GM23338 (cell line): ENCODE results near the gene VAX1. TPM values are rescaled to one million over a fixed set of nuclear protein-coding genes. Genes with fewer than 3 reads are reported as not detected.

Experiments
- ATAC-seq: fragments of 200-7000 bp; cut with Tn5 transposase; 3 replicates; pipeline ENCODE4 v1.9.1; 2020
- DNase-seq: peaks from one replicate; pipeline ENCODE4 v3.0.0-alpha.2; 2015; ENCODE audit warnings: low spot score
- H2AFZ ChIP-seq: fragments of 200-600 bp; sonication (generic); 2 replicates; pipeline ENCODE4 v1.8.0; 2016; ENCODE audit warnings: antibody characterized with exemption, mild to moderate bottlenecking, moderate library complexity
- H3F3A ChIP-seq: fragments of 200-600 bp; sonication (generic); replicated peaks from 2 replicates; pipeline ENCODE4 v1.8.0; 2017; ENCODE audit warnings: antibody characterized with exemption, mixed run types, low read depth
- H3K27ac ChIP-seq: fragments of 200-600 bp; sonication (generic); 2 replicates; pipeline ENCODE4 v1.6.1; 2016; ENCODE audit warnings: low read depth
- H3K27me3 ChIP-seq: fragments of 200-600 bp; sonication (generic); 2 replicates; pipeline ENCODE4 v1.8.0; 2016; ENCODE audit warnings: mild to moderate bottlenecking, mixed run types, moderate library complexity; ENCODE audit not compliant: insufficient read depth
- H3K36me3 ChIP-seq: fragments of 200-600 bp; sonication (generic); 2 replicates; pipeline ENCODE4 v1.8.0; 2016; ENCODE audit warnings: mild to moderate bottlenecking; ENCODE audit not compliant: insufficient read depth
- H3K4me1 ChIP-seq: fragments of 200-600 bp; sonication (generic); 2 replicates; pipeline ENCODE4 v1.8.0; 2016; ENCODE audit warnings: mild to moderate bottlenecking, moderate library complexity; ENCODE audit not compliant: insufficient read depth
- H3K4me2 ChIP-seq: fragments of 200-600 bp; sonication (generic); 2 replicates; pipeline ENCODE4 v1.7.1; 2017; ENCODE audit warnings: mixed run types
- H3K4me3 ChIP-seq: fragments of 200-600 bp; sonication (generic); 2 replicates; pipeline ENCODE4 v1.6.1; 2016; ENCODE audit warnings: mixed run types
- H3K79me2 ChIP-seq: fragments of 200-600 bp; sonication (generic); replicated peaks from 2 replicates; pipeline ENCODE4 v1.8.0; 2017; ENCODE audit warnings: mild to moderate bottlenecking; ENCODE audit not compliant: insufficient read depth
- H3K9me2 ChIP-seq: fragments of 200-600 bp; sonication (generic); 2 replicates; pipeline ENCODE4 v1.8.0; 2017; ENCODE audit not compliant: insufficient read depth
- H4K20me1 ChIP-seq: fragments of 200-600 bp; sonication (generic); replicated peaks from 2 replicates; pipeline ENCODE4 v1.8.0; 2017; ENCODE audit warnings: mild to moderate bottlenecking; ENCODE audit not compliant: insufficient read depth
- H3K27ac Mint-ChIP-seq: 2 replicates; pipeline ENCODE4 v1.8.0; 2020; ENCODE audit warnings: inconsistent platforms, mild to moderate bottlenecking, moderate library complexity, mixed read lengths
- H3K27me3 Mint-ChIP-seq: 3 replicates; pipeline ENCODE4 v1.8.0; 2022; ENCODE audit warnings: low read depth, mild to moderate bottlenecking, moderate library complexity, mixed read lengths, inconsistent platforms; ENCODE audit not compliant: insufficient read depth, poor library complexity
- H3K36me3 Mint-ChIP-seq: 3 replicates; pipeline ENCODE4 v1.8.0; 2021; ENCODE audit warnings: low read depth, mild to moderate bottlenecking, inconsistent platforms, moderate library complexity, mixed read lengths
- H3K4me1 Mint-ChIP-seq: 3 replicates; pipeline ENCODE4 v1.8.0; 2020; ENCODE audit warnings: mild to moderate bottlenecking, inconsistent platforms, mixed read lengths
- H3K4me3 Mint-ChIP-seq: 3 replicates; pipeline ENCODE4 v1.8.0; 2021; ENCODE audit warnings: moderate library complexity, mild to moderate bottlenecking, inconsistent platforms, mixed read lengths
- H3K9me3 Mint-ChIP-seq: 3 replicates; pipeline ENCODE4 v1.8.0; 2020; ENCODE audit warnings: moderate library complexity, mild to moderate bottlenecking, inconsistent platforms, mixed read lengths
- CTCF ChIP-seq, 2 experiments: fragments of 200-600 bp in 1 of 2; sonication (generic) in 1 of 2; conservative IDR thresholded peaks; 2 replicates each; pipeline versions ENCODE4 v1.5.1 to v1.6.1; 2016 to 2017; ENCODE audit warnings: antibody characterized with exemption in 2 of 2, low read depth in 2 of 2, mild to moderate bottlenecking in 2 of 2, moderate library complexity in 1 of 2
- ETS1 ChIP-seq: IDR thresholded peaks from 2 replicates; pipeline ENCODE4 v1.6.1; 2016; ENCODE audit warnings: antibody characterized with exemption
- EZH2 ChIP-seq: fragments of 200-600 bp; sonication (generic); IDR thresholded peaks from one replicate; pipeline ENCODE4 v1.8.0; 2017; ENCODE audit warnings: antibody characterized with exemption, mild to moderate bottlenecking, low read depth; ENCODE audit not compliant: unreplicated experiment
- EZH2phosphoT487 ChIP-seq: fragments of 200-600 bp; sonication (generic); IDR thresholded peaks from one replicate; pipeline ENCODE4 v1.8.1; 2018; ENCODE audit warnings: antibody characterized with exemption; ENCODE audit not compliant: unreplicated experiment
- JUNB ChIP-seq: IDR thresholded peaks from one replicate; pipeline ENCODE4 v1.6.1; 2016; ENCODE audit warnings: antibody characterized with exemption; ENCODE audit not compliant: unreplicated experiment
- NANOG ChIP-seq: IDR thresholded peaks from 2 replicates; pipeline ENCODE4 v1.6.1; 2016; ENCODE audit warnings: antibody characterized with exemption, borderline replicate concordance
- REST ChIP-seq: IDR thresholded peaks from one replicate; pipeline ENCODE4 v1.6.1; 2018; ENCODE audit warnings: antibody characterized with exemption; ENCODE audit not compliant: unreplicated experiment
- STAT1 ChIP-seq: IDR thresholded peaks from one replicate; pipeline ENCODE4 v1.6.1; 2016; ENCODE audit warnings: antibody characterized with exemption; ENCODE audit not compliant: unreplicated experiment
- ZNF114 ChIP-seq: fragments of 250-450 bp; sonication (Bioruptor Pico); IDR thresholded peaks from 2 replicates; pipeline ENCODE4 v1.5.0; 2020; ENCODE audit warnings: mild to moderate bottlenecking, moderate library complexity
- ZNF331 ChIP-seq: fragments of 250-450 bp; sonication (Bioruptor Pico); IDR thresholded peaks from 2 replicates; pipeline ENCODE4 v1.5.0; 2020; ENCODE audit warnings: low read depth, mild to moderate bottlenecking, moderate library complexity
- ZNF462 ChIP-seq: fragments of 250-450 bp; sonication (Bioruptor Pico); IDR thresholded peaks from 2 replicates; pipeline ENCODE4 v1.5.0; 2020; ENCODE audit warnings: mild to moderate bottlenecking, moderate library complexity
- polyA plus RNA-seq: library from polyadenylated mRNA; unstranded; fragments of >200 nt; fragmentation: Nextera tagmentation; extraction: Ambion mirVana; gene quantifications from 2 replicates; pipeline ENCODE4 v1.2.1, GENCODE V29; 2016
- total RNA-seq: library from RNA; depleted of rRNA; stranded (reverse); fragments of >200 nt; shearing (Covaris generic); gene quantifications from 2 replicates; pipeline ENCODE4 v1.2.3, GENCODE V29; 2014

The VAX1 gene
- total and polyA plus RNA-seq, 2 experiments from 2014 or later, result not detected

GRCh38 chr10:117139581-117140524 lies 1.8 kb upstream of the VAX1 start:
- Mint-ChIP-seq H3K4me3 (0 out of 3 replicates have a peak overlapping the region, but pooled peaks have one; percentile 23), H3K27me3 (peaks cover 95% of the 10 kb centered on the region), H3K9me3 (peaks cover 9% of the 10 kb centered on the region; the same call in 2 of the 3 replicates), H3K27ac (no peak overlapping the region), H3K36me3 (no peaks in the 10 kb centered on the region; the same call in 2 of the 3 replicates), H3K4me1 (peaks cover 26% of the 10 kb centered on the region)
- no peak for TF ChIP-seq JUNB
- no peak for TF ChIP-seq CTCF (conservative IDR thresholded peaks at IDR 0.05; ENCODE audit: low read depth in 2 of 2)
- TF ChIP-seq ZNF114 (CRISPR knock-in tag), result no peak
- no peak for TF ChIP-seq ZNF331 (CRISPR knock-in tag)
- no peak for TF ChIP-seq ETS1
- no peak for TF ChIP-seq STAT1
- TF ChIP-seq REST, result no peak
- peak; percentile 82 for TF ChIP-seq EZH2phosphoT487
- TF ChIP-seq EZH2, result peak; percentile 97
- TF ChIP-seq NANOG, result no peak
- no peak for TF ChIP-seq ZNF462
- peaks cover 99% of the 10 kb centered on the region for H3K27me3 ChIP-seq
- peaks cover 15% of the 10 kb centered on the region for H3F3A ChIP-seq
- no peaks in the 10 kb centered on the region for H3K79me2 ChIP-seq
- DNase-seq (peak; percentile 60), ATAC-seq (peak; percentile 11)
- peak overlapping the region; percentile 51 for H3K4me3 ChIP-seq
- H3K9me2 ChIP-seq, result no peaks in the 10 kb centered on the region
- no peaks in the 10 kb centered on the region for H3K36me3 ChIP-seq
- peak overlapping the region; percentile 93 for H2AFZ ChIP-seq
- no peak overlapping the region for H3K27ac ChIP-seq
- H3K4me1 ChIP-seq, result peaks cover 48% of the 10 kb centered on the region
- H4K20me1 ChIP-seq, result peaks cover 18% of the 10 kb centered on the region
- peak overlapping the region; percentile 82 for H3K4me2 ChIP-seq
